ENCODE data around the gene ARHGAP40.

Gene ARHGAP40

DNA sequence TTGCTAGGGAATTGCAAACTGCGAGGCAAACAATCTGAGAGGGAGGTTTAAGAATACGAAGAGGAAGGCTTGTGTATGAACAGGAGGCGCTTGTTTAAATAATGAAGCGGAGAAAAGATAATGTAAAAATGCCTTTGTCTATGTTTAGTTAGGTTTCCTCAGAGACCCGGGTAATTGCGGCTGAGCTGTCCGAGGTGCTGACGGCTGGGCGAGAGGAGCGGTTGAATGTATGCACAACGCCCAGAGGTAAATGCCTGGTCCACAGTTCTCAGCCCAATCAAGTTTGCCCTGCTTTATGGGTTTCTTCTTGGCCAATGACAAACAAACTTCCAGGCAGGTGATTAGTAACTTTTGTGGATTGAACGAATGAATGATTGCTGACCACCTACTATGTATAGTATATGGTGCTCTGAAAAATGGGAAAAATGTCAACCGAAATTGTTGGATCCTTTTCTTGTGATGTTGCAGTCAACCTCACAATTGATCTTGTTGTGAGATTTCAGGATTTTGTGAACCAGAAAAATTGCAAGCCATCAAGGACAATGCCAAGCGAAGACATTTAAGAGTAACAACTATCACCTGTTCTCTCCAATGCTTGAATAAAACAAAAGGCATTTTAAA is 84.4 kb downstream of the ARHGAP40 start:
- no CpG with 5 or more reads among the region's 14 CpGs for WGBS, 2 donors (ENCODE audit: extremely low coverage in 2 of 2, insufficient read length in 2 of 2, insufficient replicate concordance in 1 of 2)
- DNase-seq (ENCODE audit: low spot score) = peak; percentile 65
- H3K27me3 ChIP-seq (ENCODE audit: control insufficient read depth in 3 of 3, insufficient read depth in 3 of 3, low read depth in 1 of 3, low read length in 3 of 3) = peaks cover 0 to 8% (median 8%) of the 10 kb centered on the region in 3 experiments

GRCh38 chr20:38692436-38693411 is 91.1 kb downstream of the ARHGAP40 start:
- Histone ChIP-seq H4K91ac (ENCODE audit: low read depth, low read length, poor library complexity) (no peak overlapping the region), H3K4me3 (ENCODE audit: low read length in 2 of 2) (no peak overlapping the region), H3K18ac (ENCODE audit: low read length) (no peak overlapping the region), H3K27ac (replicated peaks; ENCODE audit: low read length) (no peak overlapping the region), H3K23ac (ENCODE audit: low read depth, low read length, poor library complexity) (no peak overlapping the region), H3K4me2 (ENCODE audit: insufficient read depth, low read length, poor library complexity, severe bottlenecking) (no peak overlapping the region), H2AK5ac (ENCODE audit: low read depth, low read length) (no peak overlapping the region), H2BK12ac (ENCODE audit: low read length) (no peak overlapping the region), H3K79me1 (ENCODE audit: low read depth, low read length) (no peaks in the 10 kb centered on the region), H3K9ac (ENCODE audit: low read depth, low read length, poor library complexity) (no peak overlapping the region), H3K4me1 (ENCODE audit: control insufficient read depth in 2 of 2, insufficient read depth in 1 of 2, low read depth in 1 of 2, low read length in 2 of 2) (peaks cover 0 to 4% of the 10 kb centered on the region in 2 donors), H2BK5ac (ENCODE audit: low read length) (no peak overlapping the region), H3K9me3 (replicated peaks in 1 of 2; ENCODE audit: control insufficient read depth in 2 of 2, insufficient read depth in 1 of 2, low read depth in 1 of 2, low read length in 2 of 2) (no peaks in the 10 kb centered on the region), H3K36me3 (replicated peaks in 1 of 2; ENCODE audit: control insufficient read depth in 2 of 2, insufficient read depth in 2 of 2, low read length in 2 of 2) (peaks cover 0 to 1% of the 10 kb centered on the region in 2 donors), H3K14ac (ENCODE audit: low read length) (no peak overlapping the region), H2BK120ac (ENCODE audit: low read depth, low read length) (no peak overlapping the region), H3K27me3 (ENCODE audit: control insufficient read depth in 3 of 3, insufficient read depth in 3 of 3, low read depth in 1 of 3, low read length in 3 of 3) (peaks cover 0 to 8% (median 0%) of the 10 kb centered on the region in 3 experiments), H2AFZ (ENCODE audit: low read length) (no peak overlapping the region), H4K8ac (ENCODE audit: low read depth, low read length) (no peak overlapping the region), H2BK15ac (ENCODE audit: low read length) (no peak overlapping the region), H3K4ac (ENCODE audit: low read length) (no peak overlapping the region)
- no CpG with 5 or more reads among the region's 13 CpGs for WGBS, 2 donors (ENCODE audit: extremely low coverage in 2 of 2, insufficient read length in 2 of 2, insufficient replicate concordance in 1 of 2)
- peak; percentile 94 for DNase-seq (ENCODE audit: low spot score)

More for the DNA sequence above, 84.4 kb downstream of the ARHGAP40 start:
- no peak overlapping the region for H4K91ac ChIP-seq (ENCODE audit: low read depth, low read length, poor library complexity)
- H3K23ac ChIP-seq (ENCODE audit: low read depth, low read length, poor library complexity) = no peak overlapping the region
- H2BK5ac ChIP-seq (ENCODE audit: low read length) = no peak overlapping the region
- no peak overlapping the region for H2BK120ac ChIP-seq (ENCODE audit: low read depth, low read length)
- H3K4me1 ChIP-seq (ENCODE audit: control insufficient read depth in 2 of 2, insufficient read depth in 1 of 2, low read depth in 1 of 2, low read length in 2 of 2) = no peaks in the 10 kb centered on the region
- no peak overlapping the region for H2BK15ac ChIP-seq (ENCODE audit: low read length)
- no peak overlapping the region for H4K8ac ChIP-seq (ENCODE audit: low read depth, low read length)
- H3K9me3 ChIP-seq (replicated peaks in 1 of 2; ENCODE audit: control insufficient read depth in 2 of 2, insufficient read depth in 1 of 2, low read depth in 1 of 2, low read length in 2 of 2) = no peaks in the 10 kb centered on the region
- H3K18ac ChIP-seq (ENCODE audit: low read length) = no peak overlapping the region
- H2BK12ac ChIP-seq (ENCODE audit: low read length) = no peak overlapping the region
- no peak overlapping the region for H3K27ac ChIP-seq (replicated peaks; ENCODE audit: low read length)
- no peak overlapping the region for H2AFZ ChIP-seq (ENCODE audit: low read length)
- H3K4me2 ChIP-seq (ENCODE audit: insufficient read depth, low read length, poor library complexity, severe bottlenecking) = no peak overlapping the region
- H2AK5ac ChIP-seq (ENCODE audit: low read depth, low read length) = no peak overlapping the region
- H3K9ac ChIP-seq (ENCODE audit: low read depth, low read length, poor library complexity) = no peak overlapping the region
- H3K4ac ChIP-seq (ENCODE audit: low read length) = no peak overlapping the region
- H3K79me1 ChIP-seq (ENCODE audit: low read depth, low read length) = no peaks in the 10 kb centered on the region
- no peak overlapping the region for H3K4me3 ChIP-seq (ENCODE audit: low read length in 2 of 2)
- no peak overlapping the region for H3K14ac ChIP-seq (ENCODE audit: low read length)
- H3K36me3 ChIP-seq (replicated peaks in 1 of 2; ENCODE audit: control insufficient read depth in 2 of 2, insufficient read depth in 2 of 2, low read length in 2 of 2) = peaks cover 0 to 1% of the 10 kb centered on the region in 2 donors

- no peak overlapping the region for H2AK5ac ChIP-seq (ENCODE audit: low read depth, low read length)
- H3K79me1 ChIP-seq (ENCODE audit: low read depth, low read length) = no peaks in the 10 kb centered on the region
- H3K18ac ChIP-seq (ENCODE audit: low read length) = no peak overlapping the region
- no peak overlapping the region for H4K8ac ChIP-seq (ENCODE audit: low read depth, low read length)
- H2BK120ac ChIP-seq (ENCODE audit: low read depth, low read length) = no peak overlapping the region
- no peak overlapping the region for H3K4ac ChIP-seq (ENCODE audit: low read length)
- no peak overlapping the region for H3K23ac ChIP-seq (ENCODE audit: low read depth, low read length, poor library complexity)
- H2AFZ ChIP-seq (ENCODE audit: low read length) = no peak overlapping the region
- no peak overlapping the region for H2BK5ac ChIP-seq (ENCODE audit: low read length)
- no peak overlapping the region for H3K27ac ChIP-seq (replicated peaks; ENCODE audit: low read length)
- DNase-seq (ENCODE audit: low spot score) = no peak
- H3K4me3 ChIP-seq (ENCODE audit: low read length in 2 of 2) = no peak overlapping the region
- no peak overlapping the region for H3K4me2 ChIP-seq (ENCODE audit: insufficient read depth, low read length, poor library complexity, severe bottlenecking)
- H4K91ac ChIP-seq (ENCODE audit: low read depth, low read length, poor library complexity) = no peak overlapping the region
- H3K14ac ChIP-seq (ENCODE audit: low read length) = no peak overlapping the region
- WGBS, 2 donors (ENCODE audit: extremely low coverage in 2 of 2, insufficient read length in 2 of 2, insufficient replicate concordance in 1 of 2) = no CpG with 5 or more reads among the region's 9 CpGs
- peaks cover 11 to 17% of the 10 kb centered on the region in 2 donors for H3K4me1 ChIP-seq (ENCODE audit: control insufficient read depth in 2 of 2, insufficient read depth in 1 of 2, low read depth in 1 of 2, low read length in 2 of 2)
- H3K27me3 ChIP-seq (ENCODE audit: control insufficient read depth in 3 of 3, insufficient read depth in 3 of 3, low read depth in 1 of 3, low read length in 3 of 3) = peaks cover 0 to 6% (median 0%) of the 10 kb centered on the region in 3 experiments
- H3K9me3 ChIP-seq (replicated peaks in 1 of 2; ENCODE audit: control insufficient read depth in 2 of 2, insufficient read depth in 1 of 2, low read depth in 1 of 2, low read length in 2 of 2) = peaks cover 0 to 2% of the 10 kb centered on the region in 2 donors
- no peak overlapping the region for H2BK15ac ChIP-seq (ENCODE audit: low read length)
- no peak overlapping the region for H2BK12ac ChIP-seq (ENCODE audit: low read length)
- H3K9ac ChIP-seq (ENCODE audit: low read depth, low read length, poor library complexity) = no peak overlapping the region
- no peaks in the 10 kb centered on the region for H3K36me3 ChIP-seq (replicated peaks in 1 of 2; ENCODE audit: control insufficient read depth in 2 of 2, insufficient read depth in 2 of 2, low read length in 2 of 2)
Observed at GRCh38 chr20:38697306-38697705, 95.7 kb downstream of the ARHGAP40 start.

- H2BK15ac ChIP-seq (ENCODE audit: low read length) = no peak overlapping the region
- no peak overlapping the region for H2BK120ac ChIP-seq (ENCODE audit: low read depth, low read length)
- H3K9ac ChIP-seq (ENCODE audit: low read depth, low read length, poor library complexity) = no peak overlapping the region
- H2AFZ ChIP-seq (ENCODE audit: low read length) = no peak overlapping the region
- WGBS, 2 donors (ENCODE audit: extremely low coverage in 2 of 2, insufficient read length in 2 of 2, insufficient replicate concordance in 1 of 2) = no CpG with 5 or more reads among the region's 15 CpGs
- H3K27me3 ChIP-seq (ENCODE audit: control insufficient read depth in 3 of 3, insufficient read depth in 3 of 3, low read depth in 1 of 3, low read length in 3 of 3) = peaks cover 0 to 12% (median 0%) of the 10 kb centered on the region in 3 experiments
- H3K23ac ChIP-seq (ENCODE audit: low read depth, low read length, poor library complexity) = no peak overlapping the region
- H2BK5ac ChIP-seq (ENCODE audit: low read length) = no peak overlapping the region
- H4K91ac ChIP-seq (ENCODE audit: low read depth, low read length, poor library complexity) = no peak overlapping the region
- H2BK12ac ChIP-seq (ENCODE audit: low read length) = no peak overlapping the region
- no peaks in the 10 kb centered on the region for H3K79me1 ChIP-seq (ENCODE audit: low read depth, low read length)
- H3K36me3 ChIP-seq (replicated peaks in 1 of 2; ENCODE audit: control insufficient read depth in 2 of 2, insufficient read depth in 2 of 2, low read length in 2 of 2) = no peaks in the 10 kb centered on the region
- H4K8ac ChIP-seq (ENCODE audit: low read depth, low read length) = no peak overlapping the region
- DNase-seq (ENCODE audit: low spot score) = no peak
- H3K14ac ChIP-seq (ENCODE audit: low read length) = no peak overlapping the region
- no peak overlapping the region for H3K4me3 ChIP-seq (ENCODE audit: low read length in 2 of 2)
- peaks cover 11 to 13% of the 10 kb centered on the region in 2 donors for H3K4me1 ChIP-seq (ENCODE audit: control insufficient read depth in 2 of 2, insufficient read depth in 1 of 2, low read depth in 1 of 2, low read length in 2 of 2)
- peaks cover 0 to 2% of the 10 kb centered on the region in 2 donors for H3K9me3 ChIP-seq (replicated peaks in 1 of 2; ENCODE audit: control insufficient read depth in 2 of 2, insufficient read depth in 1 of 2, low read depth in 1 of 2, low read length in 2 of 2)
- H2AK5ac ChIP-seq (ENCODE audit: low read depth, low read length) = no peak overlapping the region
- H3K27ac ChIP-seq (replicated peaks; ENCODE audit: low read length) = no peak overlapping the region
- H3K4ac ChIP-seq (ENCODE audit: low read length) = no peak overlapping the region
- no peak overlapping the region for H3K18ac ChIP-seq (ENCODE audit: low read length)
- no peak overlapping the region for H3K4me2 ChIP-seq (ENCODE audit: insufficient read depth, low read length, poor library complexity, severe bottlenecking)
Observed at GRCh38 chr20:38698541-38698940, 96.9 kb downstream of the ARHGAP40 start.

Measured in neuronal stem cell (in vitro differentiated cells).